PFSK-1 (cell line): Measurements from ENCODE around the gene DPH6.

Source experiments
- FOXP2 ChIP-seq: optimal IDR thresholded peaks from 2 replicates; pipeline ENCODE3; 2011; ENCODE audit warnings: borderline replicate concordance, control low read depth, inconsistent platforms; ENCODE audit not compliant: insufficient read depth; ENCODE audit errors: extremely low read length, extremely low read depth
- POLR2AphosphoS5 ChIP-seq: IDR thresholded peaks from 2 replicates; pipeline ENCODE4 v1.6.1; 2012; ENCODE audit warnings: low read depth, mild to moderate bottlenecking, control low read depth, low read length, moderate library complexity
- SIN3A ChIP-seq: IDR thresholded peaks from 2 replicates; pipeline ENCODE4 v1.6.1; 2012; ENCODE audit warnings: mild to moderate bottlenecking, low read length, moderate library complexity, borderline replicate concordance; ENCODE audit not compliant: insufficient read depth
- TAF1 ChIP-seq: IDR thresholded peaks from 2 replicates; pipeline ENCODE4 v1.6.1; 2012; ENCODE audit warnings: low read length, control low read depth, borderline replicate concordance; ENCODE audit not compliant: insufficient read depth
- TF ChIP-seq, protein P1 (sequence below), 2 experiments: IDR thresholded peaks; 2 replicates each; pipeline versions ENCODE4 v1.6.1 to v1.8.0; 2011 to 2012; ENCODE audit warnings: low read depth in 2 of 2, low read length in 2 of 2, control low read depth in 1 of 2, inconsistent platforms in 1 of 2, mild to moderate bottlenecking in 1 of 2, moderate library complexity in 1 of 2; ENCODE audit not compliant: insufficient read depth in 1 of 2

The DPH6 gene

GRCh38 chr15:35458176-35458856, 87.6 kb downstream of the DPH6 start:
- TF ChIP-seq FOXP2, result no peak
- no peak for TF ChIP-seq TAF1
- no peak for TF ChIP-seq POLR2AphosphoS5
- TF ChIP-seq SIN3A, result no peak

DNA sequence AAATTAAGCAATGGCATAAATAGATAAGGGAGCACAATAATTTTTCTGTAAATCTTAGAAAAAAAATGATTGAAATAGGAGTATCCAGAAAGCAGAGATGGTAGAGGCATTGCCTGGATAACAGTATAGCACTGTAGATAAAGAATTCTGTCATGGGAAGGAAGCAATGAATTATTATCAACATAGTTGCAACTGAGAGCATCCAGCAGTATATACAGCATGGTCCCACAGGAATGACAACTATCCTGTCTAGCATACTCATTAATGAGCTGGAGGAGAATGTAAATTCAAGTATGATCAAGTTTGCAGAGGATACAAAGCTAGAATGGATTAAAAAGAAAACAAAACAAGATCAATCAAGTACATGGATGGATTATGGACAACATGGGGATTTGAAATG, 90.8 kb downstream of the DPH6 start:
- TF ChIP-seq, protein P1, sequence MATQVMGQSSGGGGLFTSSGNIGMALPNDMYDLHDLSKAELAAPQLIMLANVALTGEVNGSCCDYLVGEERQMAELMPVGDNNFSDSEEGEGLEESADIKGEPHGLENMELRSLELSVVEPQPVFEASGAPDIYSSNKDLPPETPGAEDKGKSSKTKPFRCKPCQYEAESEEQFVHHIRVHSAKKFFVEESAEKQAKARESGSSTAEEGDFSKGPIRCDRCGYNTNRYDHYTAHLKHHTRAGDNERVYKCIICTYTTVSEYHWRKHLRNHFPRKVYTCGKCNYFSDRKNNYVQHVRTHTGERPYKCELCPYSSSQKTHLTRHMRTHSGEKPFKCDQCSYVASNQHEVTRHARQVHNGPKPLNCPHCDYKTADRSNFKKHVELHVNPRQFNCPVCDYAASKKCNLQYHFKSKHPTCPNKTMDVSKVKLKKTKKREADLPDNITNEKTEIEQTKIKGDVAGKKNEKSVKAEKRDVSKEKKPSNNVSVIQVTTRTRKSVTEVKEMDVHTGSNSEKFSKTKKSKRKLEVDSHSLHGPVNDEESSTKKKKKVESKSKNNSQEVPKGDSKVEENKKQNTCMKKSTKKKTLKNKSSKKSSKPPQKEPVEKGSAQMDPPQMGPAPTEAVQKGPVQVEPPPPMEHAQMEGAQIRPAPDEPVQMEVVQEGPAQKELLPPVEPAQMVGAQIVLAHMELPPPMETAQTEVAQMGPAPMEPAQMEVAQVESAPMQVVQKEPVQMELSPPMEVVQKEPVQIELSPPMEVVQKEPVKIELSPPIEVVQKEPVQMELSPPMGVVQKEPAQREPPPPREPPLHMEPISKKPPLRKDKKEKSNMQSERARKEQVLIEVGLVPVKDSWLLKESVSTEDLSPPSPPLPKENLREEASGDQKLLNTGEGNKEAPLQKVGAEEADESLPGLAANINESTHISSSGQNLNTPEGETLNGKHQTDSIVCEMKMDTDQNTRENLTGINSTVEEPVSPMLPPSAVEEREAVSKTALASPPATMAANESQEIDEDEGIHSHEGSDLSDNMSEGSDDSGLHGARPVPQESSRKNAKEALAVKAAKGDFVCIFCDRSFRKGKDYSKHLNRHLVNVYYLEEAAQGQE (IDR thresholded peaks at IDR 0.05; ENCODE audit: insufficient read depth in 1 of 2, low read depth in 2 of 2, low read length in 2 of 2), result no peak
- TF ChIP-seq TAF1 (no peak), FOXP2 (no peak), SIN3A (no peak), POLR2AphosphoS5 (no peak)

GRCh38 chr15:35450492-35450891, 95.5 kb downstream of the DPH6 start:
- TF ChIP-seq POLR2AphosphoS5, result no peak
- no peak for TF ChIP-seq FOXP2
- TF ChIP-seq SIN3A, result no peak
- TF ChIP-seq, protein P1 (IDR thresholded peaks at IDR 0.05; ENCODE audit: insufficient read depth in 1 of 2, low read depth in 2 of 2, low read length in 2 of 2), result no peak
- TF ChIP-seq TAF1, result no peak

- no peak for TF ChIP-seq SIN3A
Observed at GRCh38 chr15:35448294-35448693, 97.7 kb downstream of the DPH6 start.

DNA sequence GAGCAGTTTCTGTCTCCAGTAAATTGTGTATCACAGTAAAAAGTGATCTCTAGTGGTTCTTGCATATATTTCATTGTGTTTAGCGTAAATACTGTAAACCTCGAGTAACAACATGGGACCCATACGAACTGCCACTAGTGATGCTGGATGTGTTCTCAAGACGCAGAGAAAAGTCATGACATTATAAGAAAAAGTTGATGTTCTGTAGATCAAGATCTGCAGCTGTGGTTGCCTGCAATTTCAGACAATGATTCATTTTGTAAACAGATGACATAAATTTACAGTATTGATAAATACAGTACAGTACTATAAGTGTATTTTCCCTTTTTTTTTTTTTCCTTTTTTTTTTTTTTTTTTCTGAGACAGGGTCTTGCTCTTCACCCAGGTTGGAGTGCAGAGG, 100.1 kb downstream of the DPH6 start:
- TF ChIP-seq SIN3A, result no peak
- no peak for TF ChIP-seq TAF1
- TF ChIP-seq, protein P1 (IDR thresholded peaks at IDR 0.05; ENCODE audit: insufficient read depth in 1 of 2, low read depth in 2 of 2, low read length in 2 of 2), result no peak
- no peak for TF ChIP-seq POLR2AphosphoS5
- TF ChIP-seq FOXP2, result no peak

- TF ChIP-seq POLR2AphosphoS5, result no peak
- TF ChIP-seq SIN3A, result no peak
- TF ChIP-seq TAF1, result no peak
- TF ChIP-seq, protein P1 (IDR thresholded peaks at IDR 0.05; ENCODE audit: insufficient read depth in 1 of 2, low read depth in 2 of 2, low read length in 2 of 2), result no peak
- no peak for TF ChIP-seq FOXP2
Observed at GRCh38 chr15:35444557-35445204, 101.3 kb downstream of the DPH6 start.
